Cardiac fibroblast (primary cell): ENCODE measurements around the gene ELOVL5.

Source experiments
- DNase-seq, 2 donors: peaks; one replicate each; pipeline versions ENCODE4 v3.0.0 to v3.0.0-alpha.2; 2010; ENCODE audit warnings: low read depth in 2 of 2
- H3K4me3 ChIP-seq, 2 donors: replicated peaks in 1 of 2; 1 replicate in 1 of 2; 2 replicates in 1 of 2; pipeline ENCODE4 v1.5.1; 2011; ENCODE audit warnings: low read depth in 2 of 2, low read length in 2 of 2, mild to moderate bottlenecking in 2 of 2, moderate library complexity in 1 of 2
- CTCF ChIP-seq: IDR thresholded peaks from one replicate; pipeline ENCODE4 v1.5.1; 2011; ENCODE audit warnings: low read depth, mild to moderate bottlenecking, low read length, inconsistent platforms

Gene ELOVL5

GRCh38 chr6:53315086-53315724 is 33.5 kb downstream of the ELOVL5 start:
- no peak for TF ChIP-seq CTCF
- no peak overlapping the region for H3K4me3 ChIP-seq
- DNase-seq: no peak

- no peak for TF ChIP-seq CTCF
- no peak overlapping the region for H3K4me3 ChIP-seq
- DNase-seq: peak; percentile 74 to 90
Observed at GRCh38 chr6:53313784-53314400, 34.9 kb downstream of the ELOVL5 start.

GRCh38 chr6:53312355-53312754 is 36.4 kb downstream of the ELOVL5 start:
- DNase-seq: no peak
- no peak overlapping the region for H3K4me3 ChIP-seq
- no peak for TF ChIP-seq CTCF

GRCh38 chr6:53311586-53311935 is 37.2 kb downstream of the ELOVL5 start:
- no peak for TF ChIP-seq CTCF
- DNase-seq: peak in 1 of 2 donors; percentile 55
- H3K4me3 ChIP-seq: no peak overlapping the region

GRCh38 chr6:53310771-53311585 is 37.8 kb downstream of the ELOVL5 start:
- no peak for DNase-seq
- TF ChIP-seq CTCF: no peak
- no peak overlapping the region for H3K4me3 ChIP-seq

GRCh38 chr6:53309901-53310300 is 38.8 kb downstream of the ELOVL5 start:
- no peak for TF ChIP-seq CTCF
- no peak for DNase-seq
- H3K4me3 ChIP-seq: no peak overlapping the region
